GM23338 (cell line): ENCODE results near the gene TMEM209. TPM values are rescaled to one million over a fixed set of nuclear protein-coding genes. Genes with fewer than 3 reads are reported as not detected.

Experiments used
- ATAC-seq: fragments of 200-7000 bp; cut with Tn5 transposase; 3 replicates; pipeline ENCODE4 v1.9.1; 2020
- DNase-seq: peaks from one replicate; pipeline ENCODE4 v3.0.0-alpha.2; 2015; ENCODE audit warnings: low spot score
- H2AFZ ChIP-seq: fragments of 200-600 bp; sonication (generic); 2 replicates; pipeline ENCODE4 v1.8.0; 2016; ENCODE audit warnings: antibody characterized with exemption, mild to moderate bottlenecking, moderate library complexity
- H3F3A ChIP-seq: fragments of 200-600 bp; sonication (generic); replicated peaks from 2 replicates; pipeline ENCODE4 v1.8.0; 2017; ENCODE audit warnings: antibody characterized with exemption, mixed run types, low read depth
- H3K27ac ChIP-seq: fragments of 200-600 bp; sonication (generic); 2 replicates; pipeline ENCODE4 v1.6.1; 2016; ENCODE audit warnings: low read depth
- H3K27me3 ChIP-seq: fragments of 200-600 bp; sonication (generic); 2 replicates; pipeline ENCODE4 v1.8.0; 2016; ENCODE audit warnings: mild to moderate bottlenecking, mixed run types, moderate library complexity; ENCODE audit not compliant: insufficient read depth
- H3K36me3 ChIP-seq: fragments of 200-600 bp; sonication (generic); 2 replicates; pipeline ENCODE4 v1.8.0; 2016; ENCODE audit warnings: mild to moderate bottlenecking; ENCODE audit not compliant: insufficient read depth
- H3K4me1 ChIP-seq: fragments of 200-600 bp; sonication (generic); 2 replicates; pipeline ENCODE4 v1.8.0; 2016; ENCODE audit warnings: mild to moderate bottlenecking, moderate library complexity; ENCODE audit not compliant: insufficient read depth
- H3K4me2 ChIP-seq: fragments of 200-600 bp; sonication (generic); 2 replicates; pipeline ENCODE4 v1.7.1; 2017; ENCODE audit warnings: mixed run types
- H3K4me3 ChIP-seq: fragments of 200-600 bp; sonication (generic); 2 replicates; pipeline ENCODE4 v1.6.1; 2016; ENCODE audit warnings: mixed run types
- H3K79me2 ChIP-seq: fragments of 200-600 bp; sonication (generic); replicated peaks from 2 replicates; pipeline ENCODE4 v1.8.0; 2017; ENCODE audit warnings: mild to moderate bottlenecking; ENCODE audit not compliant: insufficient read depth
- H3K9me2 ChIP-seq: fragments of 200-600 bp; sonication (generic); 2 replicates; pipeline ENCODE4 v1.8.0; 2017; ENCODE audit not compliant: insufficient read depth
- H4K20me1 ChIP-seq: fragments of 200-600 bp; sonication (generic); replicated peaks from 2 replicates; pipeline ENCODE4 v1.8.0; 2017; ENCODE audit warnings: mild to moderate bottlenecking; ENCODE audit not compliant: insufficient read depth
- H3K27ac Mint-ChIP-seq: 2 replicates; pipeline ENCODE4 v1.8.0; 2020; ENCODE audit warnings: inconsistent platforms, mild to moderate bottlenecking, moderate library complexity, mixed read lengths
- H3K27me3 Mint-ChIP-seq: 3 replicates; pipeline ENCODE4 v1.8.0; 2022; ENCODE audit warnings: low read depth, mild to moderate bottlenecking, moderate library complexity, mixed read lengths, inconsistent platforms; ENCODE audit not compliant: insufficient read depth, poor library complexity
- H3K36me3 Mint-ChIP-seq: 3 replicates; pipeline ENCODE4 v1.8.0; 2021; ENCODE audit warnings: low read depth, mild to moderate bottlenecking, inconsistent platforms, moderate library complexity, mixed read lengths
- H3K4me1 Mint-ChIP-seq: 3 replicates; pipeline ENCODE4 v1.8.0; 2020; ENCODE audit warnings: mild to moderate bottlenecking, inconsistent platforms, mixed read lengths
- H3K4me3 Mint-ChIP-seq: 3 replicates; pipeline ENCODE4 v1.8.0; 2021; ENCODE audit warnings: moderate library complexity, mild to moderate bottlenecking, inconsistent platforms, mixed read lengths
- H3K9me3 Mint-ChIP-seq: 3 replicates; pipeline ENCODE4 v1.8.0; 2020; ENCODE audit warnings: moderate library complexity, mild to moderate bottlenecking, inconsistent platforms, mixed read lengths
- CREB1 ChIP-seq: fragments of 250-450 bp; sonication (Bioruptor Pico); IDR thresholded peaks from 2 replicates; pipeline ENCODE4 v1.5.0; 2020; ENCODE audit warnings: low read depth, mild to moderate bottlenecking, moderate library complexity
- EZH2 ChIP-seq: fragments of 200-600 bp; sonication (generic); IDR thresholded peaks from one replicate; pipeline ENCODE4 v1.8.0; 2017; ENCODE audit warnings: antibody characterized with exemption, mild to moderate bottlenecking, low read depth; ENCODE audit not compliant: unreplicated experiment
- EZH2phosphoT487 ChIP-seq: fragments of 200-600 bp; sonication (generic); IDR thresholded peaks from one replicate; pipeline ENCODE4 v1.8.1; 2018; ENCODE audit warnings: antibody characterized with exemption; ENCODE audit not compliant: unreplicated experiment
- JUNB ChIP-seq: IDR thresholded peaks from one replicate; pipeline ENCODE4 v1.6.1; 2016; ENCODE audit warnings: antibody characterized with exemption; ENCODE audit not compliant: unreplicated experiment
- NANOG ChIP-seq: IDR thresholded peaks from 2 replicates; pipeline ENCODE4 v1.6.1; 2016; ENCODE audit warnings: antibody characterized with exemption, borderline replicate concordance
- POLR2AphosphoS5 ChIP-seq: IDR thresholded peaks from 2 replicates; pipeline ENCODE4 v1.6.1; 2016; ENCODE audit warnings: antibody characterized with exemption, low read depth
- STAT1 ChIP-seq: IDR thresholded peaks from one replicate; pipeline ENCODE4 v1.6.1; 2016; ENCODE audit warnings: antibody characterized with exemption; ENCODE audit not compliant: unreplicated experiment
- ZNF114 ChIP-seq: fragments of 250-450 bp; sonication (Bioruptor Pico); IDR thresholded peaks from 2 replicates; pipeline ENCODE4 v1.5.0; 2020; ENCODE audit warnings: mild to moderate bottlenecking, moderate library complexity
- ZNF331 ChIP-seq: fragments of 250-450 bp; sonication (Bioruptor Pico); IDR thresholded peaks from 2 replicates; pipeline ENCODE4 v1.5.0; 2020; ENCODE audit warnings: low read depth, mild to moderate bottlenecking, moderate library complexity
- polyA plus RNA-seq: library from polyadenylated mRNA; unstranded; fragments of >200 nt; fragmentation: Nextera tagmentation; extraction: Ambion mirVana; gene quantifications from 2 replicates; pipeline ENCODE4 v1.2.1, GENCODE V29; 2016
- total RNA-seq: library from RNA; depleted of rRNA; stranded (reverse); fragments of >200 nt; shearing (Covaris generic); gene quantifications from 2 replicates; pipeline ENCODE4 v1.2.3, GENCODE V29; 2014
- TF ChIP-seq, protein P1 (sequence below): fragments of 250-450 bp; sonication (Bioruptor Pico); IDR thresholded peaks from 2 replicates; pipeline ENCODE4 v1.5.0; 2020; ENCODE audit warnings: mild to moderate bottlenecking, moderate library complexity
- TF ChIP-seq, protein P2 (sequence below): IDR thresholded peaks from one replicate; pipeline ENCODE4 v1.6.1; 2018; ENCODE audit warnings: antibody characterized with exemption; ENCODE audit not compliant: unreplicated experiment
- TF ChIP-seq, protein P3 (sequence below): IDR thresholded peaks from 2 replicates; pipeline ENCODE4 v1.6.1; 2016; ENCODE audit warnings: antibody characterized with exemption
- TF ChIP-seq, protein P4 (sequence below), 2 experiments: fragments of 200-600 bp in 1 of 2; sonication (generic) in 1 of 2; conservative IDR thresholded peaks; 2 replicates each; pipeline versions ENCODE4 v1.5.1 to v1.6.1; 2016 to 2017; ENCODE audit warnings: antibody characterized with exemption in 2 of 2, low read depth in 2 of 2, mild to moderate bottlenecking in 2 of 2, moderate library complexity in 1 of 2

TMEM209 gene
- total and polyA plus RNA-seq, 2 experiments from 2014 or later: 18.6 to 26.2 TPM

DNA sequence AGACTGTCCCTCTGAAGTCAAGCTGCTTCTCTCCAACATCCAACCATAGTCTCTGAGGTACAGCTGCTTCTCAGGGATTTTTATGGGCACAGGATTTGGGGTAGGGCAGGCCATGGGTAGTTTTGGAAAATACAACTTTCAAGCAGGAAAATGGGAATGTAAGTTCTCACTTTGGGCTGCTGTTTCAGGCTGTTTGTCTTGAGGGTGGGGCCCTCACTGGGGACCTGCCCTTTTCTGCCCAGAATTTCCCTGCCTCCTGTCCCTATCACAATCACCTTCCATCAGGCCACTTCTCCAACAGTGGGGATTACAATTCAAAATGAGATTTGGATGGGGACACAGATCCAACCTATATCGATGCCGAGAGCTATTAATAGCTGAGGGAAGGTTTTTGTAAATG lies 27.0 kb upstream of the TMEM209 start:
- no peak overlapping the region for H3K4me3 Mint-ChIP-seq
- no peaks in the 10 kb centered on the region for H3F3A ChIP-seq
- no peaks in the 10 kb centered on the region for H3K79me2 ChIP-seq
- H3K27me3 ChIP-seq: no peaks in the 10 kb centered on the region
- TF ChIP-seq, protein P1, sequence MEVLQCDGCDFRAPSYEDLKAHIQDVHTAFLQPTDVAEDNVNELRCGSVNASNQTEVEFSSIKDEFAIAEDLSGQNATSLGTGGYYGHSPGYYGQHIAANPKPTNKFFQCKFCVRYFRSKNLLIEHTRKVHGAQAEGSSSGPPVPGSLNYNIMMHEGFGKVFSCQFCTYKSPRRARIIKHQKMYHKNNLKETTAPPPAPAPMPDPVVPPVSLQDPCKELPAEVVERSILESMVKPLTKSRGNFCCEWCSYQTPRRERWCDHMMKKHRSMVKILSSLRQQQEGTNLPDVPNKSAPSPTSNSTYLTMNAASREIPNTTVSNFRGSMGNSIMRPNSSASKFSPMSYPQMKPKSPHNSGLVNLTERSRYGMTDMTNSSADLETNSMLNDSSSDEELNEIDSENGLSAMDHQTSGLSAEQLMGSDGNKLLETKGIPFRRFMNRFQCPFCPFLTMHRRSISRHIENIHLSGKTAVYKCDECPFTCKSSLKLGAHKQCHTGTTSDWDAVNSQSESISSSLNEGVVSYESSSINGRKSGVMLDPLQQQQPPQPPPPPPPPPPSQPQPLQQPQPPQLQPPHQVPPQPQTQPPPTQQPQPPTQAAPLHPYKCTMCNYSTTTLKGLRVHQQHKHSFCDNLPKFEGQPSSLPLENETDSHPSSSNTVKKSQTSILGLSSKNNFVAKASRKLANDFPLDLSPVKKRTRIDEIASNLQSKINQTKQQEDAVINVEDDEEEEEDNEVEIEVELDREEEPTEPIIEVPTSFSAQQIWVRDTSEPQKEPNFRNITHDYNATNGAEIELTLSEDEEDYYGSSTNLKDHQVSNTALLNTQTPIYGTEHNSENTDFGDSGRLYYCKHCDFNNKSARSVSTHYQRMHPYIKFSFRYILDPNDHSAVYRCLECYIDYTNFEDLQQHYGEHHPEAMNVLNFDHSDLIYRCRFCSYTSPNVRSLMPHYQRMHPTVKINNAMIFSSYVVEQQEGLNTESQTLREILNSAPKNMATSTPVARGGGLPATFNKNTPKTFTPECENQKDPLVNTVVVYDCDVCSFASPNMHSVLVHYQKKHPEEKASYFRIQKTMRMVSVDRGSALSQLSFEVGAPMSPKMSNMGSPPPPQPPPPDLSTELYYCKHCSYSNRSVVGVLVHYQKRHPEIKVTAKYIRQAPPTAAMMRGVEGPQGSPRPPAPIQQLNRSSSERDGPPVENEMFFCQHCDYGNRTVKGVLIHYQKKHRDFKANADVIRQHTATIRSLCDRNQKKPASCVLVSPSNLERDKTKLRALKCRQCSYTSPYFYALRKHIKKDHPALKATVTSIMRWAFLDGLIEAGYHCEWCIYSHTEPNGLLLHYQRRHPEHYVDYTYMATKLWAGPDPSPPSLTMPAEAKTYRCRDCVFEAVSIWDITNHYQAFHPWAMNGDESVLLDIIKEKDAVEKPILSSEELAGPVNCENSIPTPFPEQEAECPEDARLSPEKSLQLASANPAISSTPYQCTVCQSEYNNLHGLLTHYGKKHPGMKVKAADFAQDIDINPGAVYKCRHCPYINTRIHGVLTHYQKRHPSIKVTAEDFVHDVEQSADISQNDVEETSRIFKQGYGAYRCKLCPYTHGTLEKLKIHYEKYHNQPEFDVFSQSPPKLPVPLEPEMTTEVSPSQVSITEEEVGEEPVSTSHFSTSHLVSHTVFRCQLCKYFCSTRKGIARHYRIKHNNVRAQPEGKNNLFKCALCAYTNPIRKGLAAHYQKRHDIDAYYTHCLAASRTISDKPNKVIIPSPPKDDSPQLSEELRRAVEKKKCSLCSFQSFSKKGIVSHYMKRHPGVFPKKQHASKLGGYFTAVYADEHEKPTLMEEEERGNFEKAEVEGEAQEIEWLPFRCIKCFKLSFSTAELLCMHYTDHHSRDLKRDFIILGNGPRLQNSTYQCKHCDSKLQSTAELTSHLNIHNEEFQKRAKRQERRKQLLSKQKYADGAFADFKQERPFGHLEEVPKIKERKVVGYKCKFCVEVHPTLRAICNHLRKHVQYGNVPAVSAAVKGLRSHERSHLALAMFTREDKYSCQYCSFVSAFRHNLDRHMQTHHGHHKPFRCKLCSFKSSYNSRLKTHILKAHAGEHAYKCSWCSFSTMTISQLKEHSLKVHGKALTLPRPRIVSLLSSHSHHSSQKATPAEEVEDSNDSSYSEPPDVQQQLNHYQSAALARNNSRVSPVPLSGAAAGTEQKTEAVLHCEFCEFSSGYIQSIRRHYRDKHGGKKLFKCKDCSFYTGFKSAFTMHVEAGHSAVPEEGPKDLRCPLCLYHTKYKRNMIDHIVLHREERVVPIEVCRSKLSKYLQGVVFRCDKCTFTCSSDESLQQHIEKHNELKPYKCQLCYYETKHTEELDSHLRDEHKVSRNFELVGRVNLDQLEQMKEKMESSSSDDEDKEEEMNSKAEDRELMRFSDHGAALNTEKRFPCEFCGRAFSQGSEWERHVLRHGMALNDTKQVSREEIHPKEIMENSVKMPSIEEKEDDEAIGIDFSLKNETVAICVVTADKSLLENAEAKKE: no peak
- no peak for TF ChIP-seq EZH2
- no peak for TF ChIP-seq NANOG
- TF ChIP-seq, protein P2, sequence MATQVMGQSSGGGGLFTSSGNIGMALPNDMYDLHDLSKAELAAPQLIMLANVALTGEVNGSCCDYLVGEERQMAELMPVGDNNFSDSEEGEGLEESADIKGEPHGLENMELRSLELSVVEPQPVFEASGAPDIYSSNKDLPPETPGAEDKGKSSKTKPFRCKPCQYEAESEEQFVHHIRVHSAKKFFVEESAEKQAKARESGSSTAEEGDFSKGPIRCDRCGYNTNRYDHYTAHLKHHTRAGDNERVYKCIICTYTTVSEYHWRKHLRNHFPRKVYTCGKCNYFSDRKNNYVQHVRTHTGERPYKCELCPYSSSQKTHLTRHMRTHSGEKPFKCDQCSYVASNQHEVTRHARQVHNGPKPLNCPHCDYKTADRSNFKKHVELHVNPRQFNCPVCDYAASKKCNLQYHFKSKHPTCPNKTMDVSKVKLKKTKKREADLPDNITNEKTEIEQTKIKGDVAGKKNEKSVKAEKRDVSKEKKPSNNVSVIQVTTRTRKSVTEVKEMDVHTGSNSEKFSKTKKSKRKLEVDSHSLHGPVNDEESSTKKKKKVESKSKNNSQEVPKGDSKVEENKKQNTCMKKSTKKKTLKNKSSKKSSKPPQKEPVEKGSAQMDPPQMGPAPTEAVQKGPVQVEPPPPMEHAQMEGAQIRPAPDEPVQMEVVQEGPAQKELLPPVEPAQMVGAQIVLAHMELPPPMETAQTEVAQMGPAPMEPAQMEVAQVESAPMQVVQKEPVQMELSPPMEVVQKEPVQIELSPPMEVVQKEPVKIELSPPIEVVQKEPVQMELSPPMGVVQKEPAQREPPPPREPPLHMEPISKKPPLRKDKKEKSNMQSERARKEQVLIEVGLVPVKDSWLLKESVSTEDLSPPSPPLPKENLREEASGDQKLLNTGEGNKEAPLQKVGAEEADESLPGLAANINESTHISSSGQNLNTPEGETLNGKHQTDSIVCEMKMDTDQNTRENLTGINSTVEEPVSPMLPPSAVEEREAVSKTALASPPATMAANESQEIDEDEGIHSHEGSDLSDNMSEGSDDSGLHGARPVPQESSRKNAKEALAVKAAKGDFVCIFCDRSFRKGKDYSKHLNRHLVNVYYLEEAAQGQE: no peak
- TF ChIP-seq, protein P3, sequence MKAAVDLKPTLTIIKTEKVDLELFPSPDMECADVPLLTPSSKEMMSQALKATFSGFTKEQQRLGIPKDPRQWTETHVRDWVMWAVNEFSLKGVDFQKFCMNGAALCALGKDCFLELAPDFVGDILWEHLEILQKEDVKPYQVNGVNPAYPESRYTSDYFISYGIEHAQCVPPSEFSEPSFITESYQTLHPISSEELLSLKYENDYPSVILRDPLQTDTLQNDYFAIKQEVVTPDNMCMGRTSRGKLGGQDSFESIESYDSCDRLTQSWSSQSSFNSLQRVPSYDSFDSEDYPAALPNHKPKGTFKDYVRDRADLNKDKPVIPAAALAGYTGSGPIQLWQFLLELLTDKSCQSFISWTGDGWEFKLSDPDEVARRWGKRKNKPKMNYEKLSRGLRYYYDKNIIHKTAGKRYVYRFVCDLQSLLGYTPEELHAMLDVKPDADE: no peak
- TF ChIP-seq ZNF114: no peak
- no peak for TF ChIP-seq JUNB
- no peak for TF ChIP-seq ZNF331
- no peak for TF ChIP-seq EZH2phosphoT487
- TF ChIP-seq, protein P4, sequence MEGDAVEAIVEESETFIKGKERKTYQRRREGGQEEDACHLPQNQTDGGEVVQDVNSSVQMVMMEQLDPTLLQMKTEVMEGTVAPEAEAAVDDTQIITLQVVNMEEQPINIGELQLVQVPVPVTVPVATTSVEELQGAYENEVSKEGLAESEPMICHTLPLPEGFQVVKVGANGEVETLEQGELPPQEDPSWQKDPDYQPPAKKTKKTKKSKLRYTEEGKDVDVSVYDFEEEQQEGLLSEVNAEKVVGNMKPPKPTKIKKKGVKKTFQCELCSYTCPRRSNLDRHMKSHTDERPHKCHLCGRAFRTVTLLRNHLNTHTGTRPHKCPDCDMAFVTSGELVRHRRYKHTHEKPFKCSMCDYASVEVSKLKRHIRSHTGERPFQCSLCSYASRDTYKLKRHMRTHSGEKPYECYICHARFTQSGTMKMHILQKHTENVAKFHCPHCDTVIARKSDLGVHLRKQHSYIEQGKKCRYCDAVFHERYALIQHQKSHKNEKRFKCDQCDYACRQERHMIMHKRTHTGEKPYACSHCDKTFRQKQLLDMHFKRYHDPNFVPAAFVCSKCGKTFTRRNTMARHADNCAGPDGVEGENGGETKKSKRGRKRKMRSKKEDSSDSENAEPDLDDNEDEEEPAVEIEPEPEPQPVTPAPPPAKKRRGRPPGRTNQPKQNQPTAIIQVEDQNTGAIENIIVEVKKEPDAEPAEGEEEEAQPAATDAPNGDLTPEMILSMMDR (conservative IDR thresholded peaks at IDR 0.05; ENCODE audit: low read depth in 2 of 2): no peak
- no peak for TF ChIP-seq CREB1 (CRISPR knock-in tag)
- TF ChIP-seq POLR2AphosphoS5: no peak
- TF ChIP-seq STAT1: no peak
- no peak overlapping the region for H3K4me2 ChIP-seq
- DNase-seq (no peak), ATAC-seq (no peak)
- H3K4me3 ChIP-seq: no peak overlapping the region
- no peak overlapping the region for H3K27ac ChIP-seq
- H3K9me2 ChIP-seq: no peaks in the 10 kb centered on the region
- peaks cover 11% of the 10 kb centered on the region for H3K4me1 ChIP-seq
- peaks cover 8% of the 10 kb centered on the region for H3K27me3 Mint-ChIP-seq
- no peaks in the 10 kb centered on the region for H3K36me3 ChIP-seq
- no peaks in the 10 kb centered on the region; the same call in 2 of the 3 replicates for H3K36me3 Mint-ChIP-seq
- no peaks in the 10 kb centered on the region for H4K20me1 ChIP-seq
- H2AFZ ChIP-seq: no peak overlapping the region
- peaks cover 4% of the 10 kb centered on the region; the same call in 2 of the 3 replicates for H3K9me3 Mint-ChIP-seq
- peaks cover 3% of the 10 kb centered on the region for H3K4me1 Mint-ChIP-seq
- no peak overlapping the region for H3K27ac Mint-ChIP-seq
